OCI-LY1 (cell line): Measurements from ENCODE around the gene SMOC2.

Experiments
- EZH2 ChIP-seq: fragments of 200-600 bp; sonication (generic), shearing (Covaris generic); IDR thresholded peaks from 2 replicates; pipeline ENCODE4 v1.8.0; 2017; ENCODE audit warnings: borderline replicate concordance, mixed run types, mild to moderate bottlenecking, antibody characterized with exemption, low read length, moderate library complexity, mixed read lengths
- TF ChIP-seq, protein P1 (sequence below): fragments of 200-600 bp; sonication (generic), shearing (Covaris generic); IDR thresholded peaks from 2 replicates; pipeline ENCODE4 v1.5.1; 2017; ENCODE audit warnings: mild to moderate bottlenecking, antibody characterized with exemption, low read length, moderate library complexity, mixed read lengths

DNA sequence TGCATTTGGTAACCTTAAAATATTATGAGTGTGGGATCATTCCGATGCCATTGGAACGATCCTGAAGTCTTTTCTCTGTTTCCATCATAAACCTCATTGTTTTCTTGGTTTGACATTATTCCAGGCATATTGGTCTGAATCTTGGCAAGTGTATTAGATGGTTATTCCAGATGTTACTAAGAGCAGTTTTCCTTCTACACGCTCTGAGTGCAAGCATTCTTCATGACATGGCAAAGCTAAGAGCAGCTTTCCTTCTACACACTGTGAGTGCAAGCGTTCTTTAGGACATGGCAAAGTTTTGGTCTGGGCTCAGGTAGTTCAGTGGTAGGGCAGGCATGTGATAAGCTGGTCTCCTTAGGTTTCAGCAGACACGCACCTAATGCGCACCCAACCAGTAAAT is 53.0 kb downstream of the SMOC2 start:
- TF ChIP-seq, protein P1, sequence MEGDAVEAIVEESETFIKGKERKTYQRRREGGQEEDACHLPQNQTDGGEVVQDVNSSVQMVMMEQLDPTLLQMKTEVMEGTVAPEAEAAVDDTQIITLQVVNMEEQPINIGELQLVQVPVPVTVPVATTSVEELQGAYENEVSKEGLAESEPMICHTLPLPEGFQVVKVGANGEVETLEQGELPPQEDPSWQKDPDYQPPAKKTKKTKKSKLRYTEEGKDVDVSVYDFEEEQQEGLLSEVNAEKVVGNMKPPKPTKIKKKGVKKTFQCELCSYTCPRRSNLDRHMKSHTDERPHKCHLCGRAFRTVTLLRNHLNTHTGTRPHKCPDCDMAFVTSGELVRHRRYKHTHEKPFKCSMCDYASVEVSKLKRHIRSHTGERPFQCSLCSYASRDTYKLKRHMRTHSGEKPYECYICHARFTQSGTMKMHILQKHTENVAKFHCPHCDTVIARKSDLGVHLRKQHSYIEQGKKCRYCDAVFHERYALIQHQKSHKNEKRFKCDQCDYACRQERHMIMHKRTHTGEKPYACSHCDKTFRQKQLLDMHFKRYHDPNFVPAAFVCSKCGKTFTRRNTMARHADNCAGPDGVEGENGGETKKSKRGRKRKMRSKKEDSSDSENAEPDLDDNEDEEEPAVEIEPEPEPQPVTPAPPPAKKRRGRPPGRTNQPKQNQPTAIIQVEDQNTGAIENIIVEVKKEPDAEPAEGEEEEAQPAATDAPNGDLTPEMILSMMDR: no peak
- TF ChIP-seq EZH2: no peak
